ENCODE results near the gene LRIG1.

LRIG1 gene

DNA sequence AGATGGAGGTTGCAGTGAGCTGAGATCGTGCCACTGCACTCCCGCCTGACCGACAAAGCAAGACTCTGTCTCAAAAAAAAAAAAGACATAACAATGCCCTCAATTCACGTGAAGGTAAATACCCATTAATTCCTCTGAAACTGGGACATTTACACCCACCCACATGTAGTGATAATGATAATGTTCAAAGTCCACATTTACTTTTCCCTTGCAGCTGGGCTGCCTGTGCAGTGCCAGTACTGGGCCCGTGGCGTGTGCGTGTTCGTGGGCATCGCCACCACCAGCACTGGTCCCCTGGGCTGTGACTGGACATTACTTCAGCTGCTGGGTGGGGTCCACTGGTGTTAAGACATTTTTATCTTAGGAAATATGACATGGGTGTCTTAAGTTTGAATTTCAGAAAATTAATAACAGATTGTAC is 156.4 kb downstream of the LRIG1 start:
- H3K4me3 ChIP-seq (replicated peaks; ENCODE audit: insufficient read depth, low read length), result no peak overlapping the region
- no peaks in the 10 kb centered on the region for H3K27me3 ChIP-seq (ENCODE audit: insufficient read depth, poor library complexity, severe bottlenecking)
- TF ChIP-seq GABPA (IDR thresholded peaks at IDR 0.05; ENCODE audit: low read depth), result no peak
- TF ChIP-seq POLR2AphosphoS5 (IDR thresholded peaks at IDR 0.05; ENCODE audit: low read depth), result no peak
- H3K27ac ChIP-seq (replicated peaks), result no peak overlapping the region
- DNase-seq (ENCODE audit: low read depth in 1 of 2, low spot score in 1 of 2), result no peak

DNA sequence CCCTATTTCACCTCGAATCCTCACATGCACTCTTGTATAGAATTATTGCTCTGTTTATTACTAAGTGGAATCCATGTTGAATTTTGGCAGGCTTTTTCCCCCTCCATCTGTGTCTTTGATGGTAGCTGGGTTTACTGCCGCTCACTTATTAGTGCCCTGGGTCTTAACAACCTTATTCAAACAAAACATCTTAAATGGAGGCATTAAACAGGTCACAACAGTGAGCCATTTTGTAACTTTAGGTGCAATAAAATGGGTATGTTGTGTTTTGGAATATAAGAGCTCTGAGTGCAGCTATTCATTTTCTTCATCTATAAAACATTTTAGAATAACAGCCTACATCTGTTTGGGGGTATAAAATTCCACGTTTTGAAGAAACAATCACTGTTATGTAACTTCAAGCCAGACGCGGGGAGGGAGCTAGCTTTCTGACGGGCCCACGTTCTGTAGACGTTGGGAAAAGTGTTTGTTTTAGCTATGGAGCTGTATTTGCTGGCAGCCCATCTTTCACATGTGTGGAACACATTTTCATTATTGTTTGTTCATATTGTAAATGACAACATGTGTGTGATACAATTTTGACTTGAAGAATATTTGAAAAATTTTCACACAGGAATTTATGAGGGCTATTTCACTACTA is 158.0 kb downstream of the LRIG1 start:
- TF ChIP-seq GABPA (IDR thresholded peaks at IDR 0.05; ENCODE audit: low read depth) (no peak), SPI1 (IDR thresholded peaks at IDR 0.05; ENCODE audit: borderline replicate concordance, low read depth) (no peak), CTCF (IDR thresholded peaks at IDR 0.05; ENCODE audit: insufficient read depth, low read length) (no peak), POLR2AphosphoS5 (IDR thresholded peaks at IDR 0.05; ENCODE audit: low read depth) (no peak)
- TF ChIP-seq, protein P1, sequence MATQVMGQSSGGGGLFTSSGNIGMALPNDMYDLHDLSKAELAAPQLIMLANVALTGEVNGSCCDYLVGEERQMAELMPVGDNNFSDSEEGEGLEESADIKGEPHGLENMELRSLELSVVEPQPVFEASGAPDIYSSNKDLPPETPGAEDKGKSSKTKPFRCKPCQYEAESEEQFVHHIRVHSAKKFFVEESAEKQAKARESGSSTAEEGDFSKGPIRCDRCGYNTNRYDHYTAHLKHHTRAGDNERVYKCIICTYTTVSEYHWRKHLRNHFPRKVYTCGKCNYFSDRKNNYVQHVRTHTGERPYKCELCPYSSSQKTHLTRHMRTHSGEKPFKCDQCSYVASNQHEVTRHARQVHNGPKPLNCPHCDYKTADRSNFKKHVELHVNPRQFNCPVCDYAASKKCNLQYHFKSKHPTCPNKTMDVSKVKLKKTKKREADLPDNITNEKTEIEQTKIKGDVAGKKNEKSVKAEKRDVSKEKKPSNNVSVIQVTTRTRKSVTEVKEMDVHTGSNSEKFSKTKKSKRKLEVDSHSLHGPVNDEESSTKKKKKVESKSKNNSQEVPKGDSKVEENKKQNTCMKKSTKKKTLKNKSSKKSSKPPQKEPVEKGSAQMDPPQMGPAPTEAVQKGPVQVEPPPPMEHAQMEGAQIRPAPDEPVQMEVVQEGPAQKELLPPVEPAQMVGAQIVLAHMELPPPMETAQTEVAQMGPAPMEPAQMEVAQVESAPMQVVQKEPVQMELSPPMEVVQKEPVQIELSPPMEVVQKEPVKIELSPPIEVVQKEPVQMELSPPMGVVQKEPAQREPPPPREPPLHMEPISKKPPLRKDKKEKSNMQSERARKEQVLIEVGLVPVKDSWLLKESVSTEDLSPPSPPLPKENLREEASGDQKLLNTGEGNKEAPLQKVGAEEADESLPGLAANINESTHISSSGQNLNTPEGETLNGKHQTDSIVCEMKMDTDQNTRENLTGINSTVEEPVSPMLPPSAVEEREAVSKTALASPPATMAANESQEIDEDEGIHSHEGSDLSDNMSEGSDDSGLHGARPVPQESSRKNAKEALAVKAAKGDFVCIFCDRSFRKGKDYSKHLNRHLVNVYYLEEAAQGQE (IDR thresholded peaks at IDR 0.05; ENCODE audit: insufficient replicate concordance, low read depth), result no peak
- Histone ChIP-seq H3K4me3 (replicated peaks; ENCODE audit: insufficient read depth, low read length) (no peak overlapping the region), H3K27ac (replicated peaks) (no peak overlapping the region), H3K27me3 (ENCODE audit: insufficient read depth, poor library complexity, severe bottlenecking) (no peaks in the 10 kb centered on the region)
- DNase-seq (ENCODE audit: low read depth in 1 of 2, low spot score in 1 of 2), result no peak

DNA sequence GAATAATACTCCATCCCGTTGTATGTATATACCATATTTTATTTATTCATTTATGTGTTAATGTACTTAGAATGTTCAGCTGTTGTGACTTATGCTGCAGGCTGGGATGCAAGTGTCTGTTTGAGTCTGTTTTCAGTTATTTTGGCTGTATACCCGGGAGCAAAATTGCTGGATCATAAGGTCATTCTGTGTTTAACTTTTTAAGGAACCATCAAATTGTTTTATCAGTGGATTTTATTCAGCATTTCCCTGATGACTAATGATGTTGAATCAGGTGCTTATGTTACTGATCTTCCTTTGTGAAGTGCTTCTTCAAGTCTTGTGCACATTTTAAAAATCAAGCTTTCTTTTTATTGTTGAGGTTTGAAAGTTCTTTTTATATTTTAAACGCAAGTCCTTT is 161.9 kb downstream of the LRIG1 start:
- Histone ChIP-seq H3K4me3 (replicated peaks; ENCODE audit: insufficient read depth, low read length) (no peak overlapping the region), H3K27ac (replicated peaks) (no peak overlapping the region), H3K27me3 (ENCODE audit: insufficient read depth, poor library complexity, severe bottlenecking) (no peaks in the 10 kb centered on the region)
- no peak for TF ChIP-seq CTCF (IDR thresholded peaks at IDR 0.05; ENCODE audit: insufficient read depth, low read length)
- TF ChIP-seq POLR2AphosphoS5 (IDR thresholded peaks at IDR 0.05; ENCODE audit: low read depth), result no peak
- no peak for TF ChIP-seq GABPA (IDR thresholded peaks at IDR 0.05; ENCODE audit: low read depth)
- no peak for TF ChIP-seq SPI1 (IDR thresholded peaks at IDR 0.05; ENCODE audit: borderline replicate concordance, low read depth)
- TF ChIP-seq, protein P1 (IDR thresholded peaks at IDR 0.05; ENCODE audit: insufficient replicate concordance, low read depth), result no peak
- DNase-seq (ENCODE audit: low read depth in 1 of 2, low spot score in 1 of 2), result no peak

DNA sequence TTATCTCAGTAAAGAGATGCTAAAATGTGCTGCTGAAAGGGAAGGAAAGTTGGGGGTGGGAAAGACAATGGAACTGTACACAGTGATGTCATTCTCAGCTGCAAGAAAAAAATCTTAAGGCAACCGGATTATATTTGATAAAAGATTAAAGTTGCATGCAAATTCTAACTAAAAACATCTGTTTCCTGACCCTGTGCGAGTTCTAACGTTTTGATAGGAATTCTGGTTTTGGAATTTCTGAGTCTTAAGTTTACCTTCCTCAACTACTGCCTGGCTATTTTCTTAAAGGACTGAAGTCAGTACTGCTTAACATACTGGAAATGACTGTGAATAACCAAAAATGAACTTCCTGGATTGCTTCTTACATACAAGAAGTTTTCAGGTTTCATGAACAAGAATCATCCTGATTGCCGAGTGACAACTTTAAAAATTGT is 164.5 kb downstream of the LRIG1 start:
- no peaks in the 10 kb centered on the region for H3K27me3 ChIP-seq (ENCODE audit: insufficient read depth, poor library complexity, severe bottlenecking)
- H3K27ac ChIP-seq (replicated peaks), result no peak overlapping the region
- DNase-seq (ENCODE audit: low read depth in 1 of 2, low spot score in 1 of 2), result no peak
- TF ChIP-seq SPI1 (IDR thresholded peaks at IDR 0.05; ENCODE audit: borderline replicate concordance, low read depth) (no peak), POLR2AphosphoS5 (IDR thresholded peaks at IDR 0.05; ENCODE audit: low read depth) (no peak), CTCF (IDR thresholded peaks at IDR 0.05; ENCODE audit: insufficient read depth, low read length) (no peak), GABPA (IDR thresholded peaks at IDR 0.05; ENCODE audit: low read depth) (no peak)
- TF ChIP-seq, protein P1 (IDR thresholded peaks at IDR 0.05; ENCODE audit: insufficient replicate concordance, low read depth), result no peak
- H3K4me3 ChIP-seq (replicated peaks; ENCODE audit: insufficient read depth, low read length), result no peak overlapping the region
